Activated naive CD4-positive, alpha-beta T cell treated with anti-CD3 and anti-CD28 coated beads, Interleukin-2, amount 50 U/mL, for 72 hours (primary cell): ENCODE measurements around the gene RAD52. TPM values are rescaled to one million over a fixed set of nuclear protein-coding genes. Genes with fewer than 3 reads are reported as not detected.
"Not testable (repeated sequence)": the region's sequence is repeated elsewhere in the genome, so short reads cannot be mapped to it uniquely, and the experiment has no call there.

ENCODE experiments used
- ATAC-seq, 2 donors: fragments of 150-1000 bp; cut with Tn5 transposase; 2 replicates each; pipeline ENCODE4 v1.10.0; 2021; ENCODE audit warnings: mild to moderate bottlenecking in 2 of 2, moderate library complexity in 2 of 2
- DNase-seq, 2 donors: peaks; one replicate each; pipeline ENCODE4 v3.0.0; 2021 to 2022; ENCODE audit warnings: low spot score in 2 of 2
- H3K27ac Mint-ChIP-seq, 2 donors: one replicate each; pipeline ENCODE4 v1.8.0; 2022; ENCODE audit warnings: mild to moderate bottlenecking in 2 of 2, mixed read lengths in 2 of 2
- H3K36me3 Mint-ChIP-seq, 2 donors: one replicate each; pipeline ENCODE4 v1.8.0; 2022; ENCODE audit warnings: mixed read lengths in 2 of 2
- H3K9me3 Mint-ChIP-seq, 2 donors: one replicate each; pipeline ENCODE4 v1.8.0; 2022; ENCODE audit warnings: mixed read lengths in 2 of 2
- total RNA-seq, 2 donors: library from RNA; stranded (reverse); gene quantifications; one replicate each; pipeline ENCODE4 v1.2.3, GENCODE V29; 2022

Gene RAD52
- total RNA-seq, 2 donors from 2014 or later, result 3.1 to 19.0 TPM

DNA sequence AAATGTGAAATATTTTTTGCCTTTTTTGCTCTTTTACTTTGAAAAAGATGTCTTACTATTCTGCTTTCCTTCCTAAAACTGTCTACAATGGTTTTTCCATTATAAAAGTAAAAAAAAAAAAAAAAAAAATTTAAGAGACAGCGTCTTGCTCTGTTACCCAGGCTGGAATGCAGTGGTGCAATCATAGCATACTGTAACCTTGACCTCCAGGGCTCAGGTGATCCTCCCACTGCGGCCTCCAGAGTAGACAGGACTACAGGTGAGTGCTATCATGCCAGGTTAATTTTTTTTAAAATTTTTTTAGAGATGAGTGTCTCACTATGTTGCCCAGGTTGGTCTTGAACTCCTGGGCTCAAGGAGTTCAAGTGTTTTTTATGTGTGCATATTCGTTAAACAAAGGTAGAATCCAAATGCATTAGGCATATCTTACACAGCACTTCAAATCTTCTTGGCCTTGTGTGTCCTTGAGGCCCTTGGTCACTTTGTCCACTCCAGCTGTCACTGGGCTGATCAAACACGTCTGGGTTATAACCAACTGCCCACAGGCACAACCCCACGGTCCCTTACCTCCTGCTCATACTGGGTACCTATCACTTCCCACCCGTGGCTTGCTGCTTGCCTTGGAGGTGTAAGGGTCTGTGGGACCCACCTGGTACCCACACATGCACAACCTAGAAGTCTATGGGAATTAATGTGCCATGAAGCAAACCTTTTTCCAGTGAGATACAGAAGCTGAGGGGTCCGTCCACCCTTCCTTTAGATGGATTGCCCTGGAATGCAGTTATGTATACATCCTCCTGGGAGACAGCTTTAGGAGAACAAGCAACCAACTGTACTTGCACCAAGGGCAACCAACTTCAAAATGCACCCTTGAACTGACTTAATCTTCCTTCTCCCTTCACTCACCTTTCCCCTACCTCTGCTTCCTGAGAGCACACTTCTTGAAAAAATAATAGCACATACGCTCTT, 12.8 kb downstream of the RAD52 start:
- no peak for DNase-seq
- Mint-ChIP-seq H3K9me3 (no peaks in the 10 kb centered on the region), H3K27ac (no peak overlapping the region), H3K36me3 (no peaks in the 10 kb centered on the region)
- no peak for ATAC-seq

DNA sequence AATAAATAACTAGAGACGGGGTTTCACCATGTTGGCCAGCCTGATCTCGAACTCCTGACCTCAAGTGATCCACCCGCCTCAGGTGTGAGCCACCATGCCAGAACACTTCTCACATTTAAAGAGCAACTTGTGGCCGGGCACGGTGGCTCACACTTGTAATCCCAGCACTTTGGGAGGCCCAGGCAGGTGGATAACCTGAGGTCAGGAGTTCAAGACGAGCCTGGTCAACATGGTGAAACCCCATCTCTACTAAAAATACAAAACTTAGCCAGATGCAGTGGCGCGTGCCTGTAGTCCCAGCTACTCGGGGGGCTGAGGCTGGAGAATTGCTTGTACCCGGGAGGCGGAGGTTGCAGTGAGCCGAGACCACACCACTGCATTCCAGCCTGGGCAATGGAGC, 13.6 kb downstream of the RAD52 start:
- ATAC-seq, DNase-seq, H3K9me3 Mint-ChIP-seq, H3K36me3 Mint-ChIP-seq, H3K27ac Mint-ChIP-seq: not testable (repeated sequence)

DNA sequence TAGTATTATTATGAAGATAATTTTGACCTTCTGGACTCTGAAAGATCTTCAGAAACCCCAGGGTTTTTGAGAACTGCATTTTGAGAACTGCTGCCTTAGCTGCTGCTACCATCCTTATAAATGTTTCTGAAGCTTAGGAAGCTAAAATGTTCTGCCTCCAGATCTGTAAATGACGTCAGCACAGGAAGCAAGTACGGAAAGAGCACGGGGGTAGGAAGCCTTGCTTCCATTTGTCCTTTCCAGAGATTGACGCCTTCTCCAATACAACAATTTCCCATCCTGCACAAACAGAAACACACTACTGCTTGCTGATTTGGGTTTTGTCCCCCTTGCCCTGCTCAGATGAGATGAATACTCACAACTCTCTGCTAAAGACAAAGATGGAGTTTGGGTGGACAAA, 17.9 kb downstream of the RAD52 start:
- ATAC-seq, result no peak
- Mint-ChIP-seq H3K36me3 (peaks cover 0 to 12% of the 10 kb centered on the region in 2 donors), H3K27ac (peak overlapping the region; percentile 56 to 65), H3K9me3 (no peaks in the 10 kb centered on the region)
- DNase-seq, result no peak

DNA sequence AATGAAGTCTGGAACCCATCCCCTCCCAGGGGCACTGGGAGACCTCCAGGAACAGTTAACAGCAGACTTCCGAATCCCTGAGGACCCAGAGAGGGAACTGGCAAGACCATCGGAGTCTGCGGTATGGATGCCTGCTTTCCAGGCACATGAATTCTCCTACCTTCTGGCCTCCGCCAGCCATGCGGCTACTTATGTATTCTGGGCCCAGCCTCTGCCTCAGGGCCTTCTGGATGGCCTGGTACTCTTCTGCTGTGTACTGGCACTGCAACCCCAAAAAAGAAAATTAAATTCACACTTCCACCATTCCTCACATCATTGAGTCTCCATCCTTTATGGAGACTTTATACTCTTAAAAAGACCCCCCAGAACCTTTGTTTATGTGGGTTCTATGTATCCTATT, 18.4 kb downstream of the RAD52 start:
- Mint-ChIP-seq H3K27ac (peak overlapping the region; percentile 6 to 56), H3K36me3 (peaks cover 0 to 16% of the 10 kb centered on the region in 2 donors)
- no peak for ATAC-seq

DNA sequence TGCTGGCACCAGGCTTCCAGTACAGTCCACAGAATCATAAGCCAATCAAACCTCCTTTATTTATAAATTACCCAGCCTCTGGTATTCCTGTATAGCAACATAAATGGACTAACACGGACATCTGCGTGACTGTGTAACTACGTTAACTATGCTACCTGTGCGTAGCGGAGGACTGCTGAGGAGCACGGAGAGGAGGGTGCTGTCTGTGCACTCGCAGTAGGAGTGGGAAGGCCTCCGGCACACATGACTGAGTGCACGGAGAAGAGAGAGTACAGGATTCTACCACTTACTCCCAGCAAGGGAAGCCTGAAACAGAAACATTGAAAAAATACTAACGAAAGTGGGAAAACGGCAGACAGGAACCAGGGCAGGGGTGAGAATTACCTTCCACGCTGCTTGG, 22.9 kb downstream of the RAD52 start:
- Mint-ChIP-seq H3K27ac (peak overlapping the region in 1 of 2 donors; percentile 16), H3K9me3 (no peaks in the 10 kb centered on the region), H3K36me3 (peaks cover 0 to 16% of the 10 kb centered on the region in 2 donors)
- ATAC-seq, result no peak
- DNase-seq, result no peak

More for the DNA sequence above, 18.4 kb downstream of the RAD52 start:
- DNase-seq, result no peak
- H3K9me3 Mint-ChIP-seq, result no peaks in the 10 kb centered on the region

DNA sequence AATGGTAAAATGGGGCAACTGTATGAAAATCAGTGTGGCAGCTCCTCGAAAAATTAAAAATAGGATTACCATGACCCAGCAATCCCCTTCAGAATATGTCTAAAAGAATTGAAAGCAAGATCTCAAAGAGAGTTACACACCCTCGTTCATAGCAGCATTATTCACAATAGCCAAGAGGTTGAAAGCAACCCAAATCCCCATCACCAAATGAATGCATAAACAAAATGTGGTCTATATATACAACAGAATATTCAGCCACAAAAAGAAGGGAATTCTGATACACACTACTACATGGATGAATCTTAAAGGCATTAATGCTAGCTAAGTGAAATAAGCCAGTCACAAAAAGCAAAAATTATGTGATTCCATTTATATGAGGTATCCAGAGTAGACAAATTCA, 27.2 kb downstream of the RAD52 start:
- ATAC-seq (no peak), DNase-seq (no peak)
- Mint-ChIP-seq H3K27ac (no peak overlapping the region), H3K9me3 (no peaks in the 10 kb centered on the region), H3K36me3 (peaks cover 0 to 29% of the 10 kb centered on the region in 2 donors)

DNA sequence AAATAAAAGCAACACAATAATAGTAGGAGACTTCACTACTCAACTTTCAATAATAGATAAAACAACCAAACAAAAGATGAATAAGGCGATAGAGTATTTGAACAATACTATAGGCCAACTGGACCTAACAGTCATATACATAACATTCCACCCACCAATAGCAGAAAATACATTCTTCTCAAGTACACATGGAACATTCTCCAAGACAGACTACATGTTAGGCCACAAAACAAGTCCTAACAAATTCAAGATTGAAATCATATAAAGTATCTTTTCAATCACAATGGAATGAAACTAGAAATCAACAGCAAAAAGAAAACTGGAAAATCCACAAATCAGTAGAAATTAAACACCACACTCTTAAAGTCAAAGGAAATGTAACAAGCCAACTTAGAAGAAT, 28.8 kb downstream of the RAD52 start:
- no peaks in the 10 kb centered on the region for H3K9me3 Mint-ChIP-seq
- DNase-seq (no peak), ATAC-seq (no peak)
- peaks cover 0 to 37% of the 10 kb centered on the region in 2 donors for H3K36me3 Mint-ChIP-seq
- H3K27ac Mint-ChIP-seq, result peak overlapping the region; percentile 69 to 86

DNA sequence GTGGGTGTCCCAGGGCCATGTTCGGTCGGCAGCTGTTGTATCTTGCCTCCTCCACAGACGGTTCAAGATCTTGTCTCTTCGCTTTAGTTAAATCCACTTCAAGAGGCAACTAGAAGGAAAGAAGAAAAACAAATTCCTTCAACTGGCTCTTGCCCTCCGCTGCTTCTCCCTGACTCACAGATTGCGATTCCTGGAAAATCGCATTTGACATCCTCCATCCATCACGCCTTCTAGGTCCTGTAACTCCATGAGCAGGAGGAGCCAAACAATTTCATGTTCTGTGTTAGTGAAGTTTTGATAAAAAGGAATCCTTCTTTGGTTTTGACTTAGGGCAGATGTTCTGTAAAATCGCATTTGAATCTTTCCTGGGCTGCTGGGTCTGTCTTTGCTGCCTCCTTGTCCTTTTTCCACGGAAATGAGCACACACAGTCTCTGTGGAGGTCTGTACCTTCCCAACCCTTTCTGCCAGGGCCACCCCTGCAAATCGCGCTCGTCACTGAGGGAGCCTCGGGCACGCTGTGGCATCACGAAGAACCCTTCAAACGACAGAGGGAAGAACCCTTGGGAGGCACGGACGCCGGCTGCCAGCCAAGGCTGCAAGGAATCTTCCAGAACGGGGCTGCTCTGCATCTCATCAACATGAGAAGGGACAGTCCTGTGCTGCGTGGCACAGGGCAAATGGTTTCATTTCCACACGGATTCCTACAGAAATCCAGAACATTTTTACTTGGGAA, 32.6 kb downstream of the RAD52 start:
- Mint-ChIP-seq H3K9me3 (no peaks in the 10 kb centered on the region), H3K27ac (peak overlapping the region; percentile 17 to 95), H3K36me3 (peaks cover 0 to 37% of the 10 kb centered on the region in 2 donors)
- DNase-seq (no peak), ATAC-seq (no peak)

DNA sequence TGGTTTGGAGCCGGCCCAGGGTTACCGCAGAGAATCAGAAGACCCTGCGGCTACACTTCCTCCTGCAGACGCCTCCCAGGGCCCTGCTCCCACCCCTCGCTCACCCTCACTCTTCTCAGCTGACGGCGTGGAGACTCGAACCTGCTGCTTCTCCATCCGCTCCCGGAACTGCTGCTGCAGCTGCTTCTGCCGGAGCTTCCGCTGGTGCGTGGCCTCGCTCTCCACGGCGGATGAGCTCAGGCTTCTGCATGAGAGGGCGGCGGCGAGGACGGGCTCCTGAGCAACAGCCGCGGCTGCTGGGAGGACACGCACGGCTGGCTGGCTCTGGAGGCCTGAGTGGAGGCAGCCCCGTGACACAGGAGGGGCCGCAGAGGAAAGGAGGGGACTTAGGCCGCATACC, 33.3 kb downstream of the RAD52 start:
- H3K27ac Mint-ChIP-seq, result peak overlapping the region; percentile 17 to 95
- DNase-seq, result peak in 1 of 2 donors; percentile 12
- peaks cover 0 to 34% of the 10 kb centered on the region in 2 donors for H3K36me3 Mint-ChIP-seq
- H3K9me3 Mint-ChIP-seq, result no peaks in the 10 kb centered on the region
- peak; percentile 25 to 36 for ATAC-seq

DNA sequence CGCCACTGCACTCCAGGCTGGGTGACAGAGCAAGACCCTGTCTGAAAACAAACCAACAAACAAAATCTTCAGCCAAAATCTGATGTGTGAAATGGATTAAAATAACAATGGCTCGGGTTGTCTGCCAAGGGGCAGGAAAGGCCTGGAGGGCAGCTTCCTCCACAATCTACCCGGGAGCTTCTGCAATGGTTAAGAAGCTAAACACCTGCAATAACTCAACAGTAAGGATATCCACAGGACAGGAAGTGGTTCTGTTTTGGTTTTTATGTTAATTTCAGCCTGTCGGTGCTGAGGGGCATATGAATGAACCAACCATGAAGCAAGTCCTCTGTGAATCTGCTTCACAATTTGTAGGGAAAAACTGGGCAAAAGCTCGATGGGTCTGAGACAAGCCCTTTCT, 34.4 kb downstream of the RAD52 start:
- Mint-ChIP-seq H3K27ac (peak overlapping the region; percentile 17 to 95), H3K9me3 (no peaks in the 10 kb centered on the region), H3K36me3 (peaks cover 0 to 27% of the 10 kb centered on the region in 2 donors)
- ATAC-seq (peak; percentile 30 to 33), DNase-seq (no peak)

DNA sequence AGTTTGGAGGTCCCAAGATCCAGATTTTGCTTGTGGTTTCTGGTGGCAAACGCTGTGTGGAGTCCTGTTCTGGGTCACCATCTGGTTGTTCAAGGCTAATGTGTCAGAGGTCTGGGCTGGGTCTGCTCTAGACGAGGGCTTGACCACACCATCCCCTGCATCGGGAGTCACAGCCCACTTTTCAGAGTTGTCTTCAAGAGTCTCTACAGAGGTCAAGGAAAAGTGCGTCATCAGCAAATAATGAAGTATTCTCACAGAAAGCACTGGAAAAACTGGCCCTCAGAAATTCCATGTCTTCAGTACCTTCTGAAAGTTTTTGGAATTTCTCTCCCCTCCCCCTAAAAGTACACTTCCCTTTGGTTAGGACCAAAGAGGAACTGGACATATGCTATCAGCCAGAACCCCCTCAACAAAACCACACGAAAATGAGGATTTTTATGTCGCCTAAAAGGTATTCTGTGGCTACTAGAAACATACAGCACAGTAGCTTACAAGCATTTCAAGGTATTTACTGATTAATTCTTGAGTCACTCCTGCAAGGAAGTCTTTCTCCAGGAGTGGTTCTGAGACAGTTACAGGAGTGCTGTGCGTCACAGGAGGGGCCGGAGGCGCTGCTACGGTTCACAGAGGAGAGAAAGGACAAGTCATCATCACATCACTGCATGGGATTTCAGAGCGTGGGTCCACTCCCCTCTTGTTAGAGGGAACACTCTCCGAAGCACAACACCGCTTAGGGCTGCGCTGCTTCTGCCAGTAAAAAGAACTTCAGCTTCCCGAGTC, 35.4 kb downstream of the RAD52 start:
- H3K27ac Mint-ChIP-seq, result peak overlapping the region; percentile 17 to 95
- peaks cover 0 to 27% of the 10 kb centered on the region in 2 donors for H3K36me3 Mint-ChIP-seq
- no peak for ATAC-seq
- no peak for DNase-seq
- no peaks in the 10 kb centered on the region for H3K9me3 Mint-ChIP-seq

DNA sequence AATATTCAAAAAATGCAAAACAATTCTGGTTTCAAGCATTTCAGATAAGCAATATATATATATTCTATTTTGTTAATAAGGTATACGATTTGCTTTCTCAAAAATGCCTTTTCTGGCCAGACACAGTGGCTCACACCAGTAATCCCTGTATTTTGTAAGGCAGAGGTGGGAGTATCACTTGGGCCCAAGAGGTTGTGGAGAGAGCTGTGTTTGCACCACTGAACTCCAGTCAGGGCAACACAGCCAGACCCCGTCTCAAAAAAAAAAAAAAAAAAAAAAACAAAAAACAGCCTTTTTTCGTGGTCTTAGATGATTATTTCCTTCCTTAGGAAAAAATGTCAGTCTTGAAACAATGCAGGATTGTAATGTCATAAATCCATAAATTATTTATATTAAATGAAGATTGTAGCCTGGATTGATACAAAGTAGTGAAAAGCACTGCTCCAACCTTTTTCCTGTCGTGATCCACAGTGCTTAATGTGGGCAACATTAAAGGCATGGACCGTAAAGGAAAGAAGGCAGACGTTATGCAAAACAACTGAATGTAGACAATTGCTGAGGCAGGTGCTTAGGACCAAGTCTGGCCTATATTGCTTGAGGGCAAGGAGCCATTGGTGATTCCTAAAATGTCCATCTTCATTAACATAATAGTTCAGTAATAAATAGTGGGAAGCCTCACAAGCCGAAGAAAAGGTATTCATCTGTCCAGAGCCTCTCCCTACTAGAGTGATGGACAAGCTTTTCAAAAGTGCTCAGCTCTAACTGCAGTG, 36.8 kb downstream of the RAD52 start:
- ATAC-seq (no peak), DNase-seq (no peak)
- no peaks in the 10 kb centered on the region for H3K9me3 Mint-ChIP-seq
- H3K27ac Mint-ChIP-seq, result peak overlapping the region in 1 of 2 donors; percentile 14
- peaks cover 0 to 15% of the 10 kb centered on the region in 2 donors for H3K36me3 Mint-ChIP-seq

DNA sequence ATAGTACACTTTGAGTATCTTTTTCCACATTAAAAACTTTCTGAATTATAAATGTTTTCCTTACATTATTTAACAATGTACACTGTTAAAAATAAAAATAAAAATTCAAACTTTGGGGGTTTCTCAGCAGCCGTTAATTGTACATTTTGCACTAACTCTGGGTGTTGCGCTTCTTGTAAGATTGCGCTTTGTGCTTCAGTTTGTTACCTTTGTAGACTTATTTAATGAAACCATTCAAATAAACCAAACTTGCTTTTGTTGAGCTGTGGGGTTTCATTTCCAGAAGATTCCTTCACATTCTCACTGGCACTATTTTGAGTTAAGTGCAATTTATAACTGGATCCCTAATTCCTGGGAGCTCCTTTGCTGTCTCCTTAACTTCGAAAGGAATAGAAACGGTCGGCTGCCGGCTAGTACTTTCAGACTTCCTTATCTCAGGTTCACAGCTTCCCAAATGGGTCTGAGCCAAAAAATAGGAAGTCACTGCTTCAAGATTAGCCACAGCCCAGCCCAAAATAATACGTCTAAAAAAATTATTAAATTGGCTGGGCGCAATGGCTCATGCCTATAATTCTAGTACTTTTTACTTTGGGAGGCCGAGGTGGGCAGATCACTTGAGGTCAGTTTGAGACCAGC, 38.2 kb downstream of the RAD52 start:
- no peak for ATAC-seq

DNA sequence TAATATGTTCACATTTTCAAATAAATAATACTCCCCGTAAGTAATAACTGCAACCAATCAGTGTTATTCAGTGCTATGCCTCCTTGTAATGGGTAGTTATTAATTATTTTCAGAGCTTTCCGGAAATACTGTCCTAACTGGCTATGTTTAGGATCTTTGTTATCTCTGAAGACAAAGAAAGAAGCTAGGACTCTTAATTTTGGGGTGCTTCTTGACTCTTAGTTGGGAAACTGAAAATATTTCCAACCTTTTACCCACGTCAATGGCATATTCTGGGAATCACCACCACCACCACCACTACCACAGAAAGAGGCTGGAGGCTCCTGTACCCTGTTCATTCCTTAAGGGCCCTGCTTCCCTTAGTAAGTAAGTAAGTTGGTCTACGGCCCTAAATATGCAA, 39.1 kb downstream of the RAD52 start:
- no peaks in the 10 kb centered on the region for H3K9me3 Mint-ChIP-seq
- no peaks in the 10 kb centered on the region for H3K36me3 Mint-ChIP-seq
- no peak for ATAC-seq
- peak overlapping the region in 1 of 2 donors; percentile 58 for H3K27ac Mint-ChIP-seq
- DNase-seq, result no peak

More for the DNA sequence above, 38.2 kb downstream of the RAD52 start:
- Mint-ChIP-seq H3K9me3 (no peaks in the 10 kb centered on the region), H3K36me3 (peaks cover 0 to 4% of the 10 kb centered on the region in 2 donors), H3K27ac (peak overlapping the region in 1 of 2 donors; percentile 48)
- DNase-seq, result no peak

DNA sequence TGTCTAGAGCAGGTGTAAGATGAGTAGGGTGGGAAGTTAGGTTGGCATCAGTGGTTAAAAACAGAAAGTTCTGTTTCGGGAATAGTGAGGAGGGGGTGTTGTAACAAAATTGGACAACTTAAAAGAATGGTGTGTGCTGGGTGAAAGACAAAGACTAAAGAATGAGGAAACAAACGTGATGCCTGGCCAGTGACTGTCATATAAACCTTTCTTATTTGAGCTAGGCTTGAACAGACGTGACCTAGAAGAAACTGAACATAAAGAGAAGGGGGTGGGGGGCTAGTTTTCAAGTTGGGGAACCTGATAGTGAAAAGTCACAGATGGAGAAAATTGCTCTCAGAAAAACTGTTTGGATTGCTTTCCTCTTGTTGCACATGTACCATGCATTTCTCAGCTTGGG, 39.6 kb downstream of the RAD52 start:
- ATAC-seq (no peak), DNase-seq (no peak)
- H3K27ac Mint-ChIP-seq, result peak overlapping the region; percentile 10 to 58
- no peaks in the 10 kb centered on the region for H3K9me3 Mint-ChIP-seq
- no peaks in the 10 kb centered on the region for H3K36me3 Mint-ChIP-seq
